WTC11 (cell line): ENCODE data around the gene METTL15.

Experiments used
- ATF1 ChIP-seq: sonication (generic); formaldehyde crosslinking; IDR thresholded peaks from 2 replicates; pipeline ENCODE4 v1.8.1; 2023; ENCODE audit warnings: mild to moderate bottlenecking, moderate library complexity, missing genetic modification reagents
- ETV6 ChIP-seq: sonication (generic); formaldehyde crosslinking; IDR thresholded peaks from 2 replicates; pipeline ENCODE4 v1.8.1; 2022; ENCODE audit warnings: mild to moderate bottlenecking, missing genetic modification reagents
- GTF2I ChIP-seq: fragments of 250-450 bp; sonication (Bioruptor Pico); conservative IDR thresholded peaks from 2 replicates; pipeline ENCODE4 v1.4.0; 2021; ENCODE audit warnings: mild to moderate bottlenecking
- KAT7 ChIP-seq: sonication (generic); formaldehyde crosslinking; IDR thresholded peaks from 2 replicates; pipeline ENCODE4 v1.8.1; 2023; ENCODE audit warnings: missing genetic modification reagents, mild to moderate bottlenecking, borderline replicate concordance
- NFATC4 ChIP-seq: fragments of 250-450 bp; sonication (Bioruptor Pico); IDR thresholded peaks from 2 replicates; pipeline ENCODE4 v1.9.0; 2021; ENCODE audit warnings: mild to moderate bottlenecking
- RELA ChIP-seq: sonication (generic); formaldehyde crosslinking; IDR thresholded peaks from 2 replicates; pipeline ENCODE4 v1.8.1; 2022; ENCODE audit warnings: missing genetic modification reagents, mild to moderate bottlenecking, borderline replicate concordance
- SP1 ChIP-seq: sonication (generic); formaldehyde crosslinking; conservative IDR thresholded peaks from 2 replicates; pipeline ENCODE4 v1.8.1; 2022; ENCODE audit warnings: missing genetic modification reagents
- TEAD4 ChIP-seq: sonication (generic); formaldehyde crosslinking; IDR thresholded peaks from 2 replicates; pipeline ENCODE4 v1.8.0; 2022; ENCODE audit warnings: mild to moderate bottlenecking, missing genetic modification reagents
- TP53 ChIP-seq: sonication (generic); formaldehyde crosslinking; IDR thresholded peaks from 2 replicates; pipeline ENCODE4 v1.8.1; 2023; ENCODE audit warnings: mild to moderate bottlenecking, missing genetic modification reagents
- ZNF121 ChIP-seq: sonication (generic); formaldehyde crosslinking; IDR thresholded peaks from 2 replicates; pipeline ENCODE4 v1.8.0; 2023; ENCODE audit warnings: missing genetic modification reagents
- TF ChIP-seq, protein P1 (sequence below): sonication (generic); formaldehyde crosslinking; conservative IDR thresholded peaks from 2 replicates; pipeline ENCODE4 v1.8.1; 2022; ENCODE audit warnings: mild to moderate bottlenecking, missing genetic modification reagents
- TF ChIP-seq, protein P2 (sequence below): fragments of 200-600 bp; IDR thresholded peaks from 2 replicates; pipeline ENCODE4 v1.8.0; 2022; ENCODE audit warnings: antibody characterized with exemption
- TF ChIP-seq, protein P3 (sequence below): sonication (generic); formaldehyde crosslinking; IDR thresholded peaks from 2 replicates; pipeline ENCODE4 v1.8.1; 2022; ENCODE audit warnings: mild to moderate bottlenecking, missing genetic modification reagents, moderate library complexity, borderline replicate concordance
- TF ChIP-seq, protein P4 (sequence below): sonication (generic); formaldehyde crosslinking; conservative IDR thresholded peaks from 2 replicates; pipeline ENCODE4 v1.8.1; 2023; ENCODE audit warnings: mild to moderate bottlenecking, low read depth, missing genetic modification reagents, moderate library complexity

GRCh38 chr11:28223994-28224393, 115.8 kb downstream of the METTL15 start:
- TF ChIP-seq, protein P1, sequence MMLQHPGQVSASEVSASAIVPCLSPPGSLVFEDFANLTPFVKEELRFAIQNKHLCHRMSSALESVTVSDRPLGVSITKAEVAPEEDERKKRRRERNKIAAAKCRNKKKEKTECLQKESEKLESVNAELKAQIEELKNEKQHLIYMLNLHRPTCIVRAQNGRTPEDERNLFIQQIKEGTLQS (CRISPR knock-in tag): no peak
- TF ChIP-seq, protein P2, sequence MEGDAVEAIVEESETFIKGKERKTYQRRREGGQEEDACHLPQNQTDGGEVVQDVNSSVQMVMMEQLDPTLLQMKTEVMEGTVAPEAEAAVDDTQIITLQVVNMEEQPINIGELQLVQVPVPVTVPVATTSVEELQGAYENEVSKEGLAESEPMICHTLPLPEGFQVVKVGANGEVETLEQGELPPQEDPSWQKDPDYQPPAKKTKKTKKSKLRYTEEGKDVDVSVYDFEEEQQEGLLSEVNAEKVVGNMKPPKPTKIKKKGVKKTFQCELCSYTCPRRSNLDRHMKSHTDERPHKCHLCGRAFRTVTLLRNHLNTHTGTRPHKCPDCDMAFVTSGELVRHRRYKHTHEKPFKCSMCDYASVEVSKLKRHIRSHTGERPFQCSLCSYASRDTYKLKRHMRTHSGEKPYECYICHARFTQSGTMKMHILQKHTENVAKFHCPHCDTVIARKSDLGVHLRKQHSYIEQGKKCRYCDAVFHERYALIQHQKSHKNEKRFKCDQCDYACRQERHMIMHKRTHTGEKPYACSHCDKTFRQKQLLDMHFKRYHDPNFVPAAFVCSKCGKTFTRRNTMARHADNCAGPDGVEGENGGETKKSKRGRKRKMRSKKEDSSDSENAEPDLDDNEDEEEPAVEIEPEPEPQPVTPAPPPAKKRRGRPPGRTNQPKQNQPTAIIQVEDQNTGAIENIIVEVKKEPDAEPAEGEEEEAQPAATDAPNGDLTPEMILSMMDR: no peak
- TF ChIP-seq NFATC4 (CRISPR knock-in tag) (no peak), KAT7 (CRISPR knock-in tag) (no peak), SP1 (CRISPR knock-in tag) (no peak), ETV6 (no peak), TP53 (CRISPR knock-in tag) (no peak), ZNF121 (no peak), ATF1 (CRISPR knock-in tag) (no peak), RELA (CRISPR knock-in tag) (no peak), GTF2I (CRISPR knock-in tag) (no peak), TEAD4 (CRISPR knock-in tag) (no peak)
- TF ChIP-seq, protein P3, sequence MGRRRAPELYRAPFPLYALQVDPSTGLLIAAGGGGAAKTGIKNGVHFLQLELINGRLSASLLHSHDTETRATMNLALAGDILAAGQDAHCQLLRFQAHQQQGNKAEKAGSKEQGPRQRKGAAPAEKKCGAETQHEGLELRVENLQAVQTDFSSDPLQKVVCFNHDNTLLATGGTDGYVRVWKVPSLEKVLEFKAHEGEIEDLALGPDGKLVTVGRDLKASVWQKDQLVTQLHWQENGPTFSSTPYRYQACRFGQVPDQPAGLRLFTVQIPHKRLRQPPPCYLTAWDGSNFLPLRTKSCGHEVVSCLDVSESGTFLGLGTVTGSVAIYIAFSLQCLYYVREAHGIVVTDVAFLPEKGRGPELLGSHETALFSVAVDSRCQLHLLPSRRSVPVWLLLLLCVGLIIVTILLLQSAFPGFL (CRISPR knock-in tag): no peak
- TF ChIP-seq, protein P4, sequence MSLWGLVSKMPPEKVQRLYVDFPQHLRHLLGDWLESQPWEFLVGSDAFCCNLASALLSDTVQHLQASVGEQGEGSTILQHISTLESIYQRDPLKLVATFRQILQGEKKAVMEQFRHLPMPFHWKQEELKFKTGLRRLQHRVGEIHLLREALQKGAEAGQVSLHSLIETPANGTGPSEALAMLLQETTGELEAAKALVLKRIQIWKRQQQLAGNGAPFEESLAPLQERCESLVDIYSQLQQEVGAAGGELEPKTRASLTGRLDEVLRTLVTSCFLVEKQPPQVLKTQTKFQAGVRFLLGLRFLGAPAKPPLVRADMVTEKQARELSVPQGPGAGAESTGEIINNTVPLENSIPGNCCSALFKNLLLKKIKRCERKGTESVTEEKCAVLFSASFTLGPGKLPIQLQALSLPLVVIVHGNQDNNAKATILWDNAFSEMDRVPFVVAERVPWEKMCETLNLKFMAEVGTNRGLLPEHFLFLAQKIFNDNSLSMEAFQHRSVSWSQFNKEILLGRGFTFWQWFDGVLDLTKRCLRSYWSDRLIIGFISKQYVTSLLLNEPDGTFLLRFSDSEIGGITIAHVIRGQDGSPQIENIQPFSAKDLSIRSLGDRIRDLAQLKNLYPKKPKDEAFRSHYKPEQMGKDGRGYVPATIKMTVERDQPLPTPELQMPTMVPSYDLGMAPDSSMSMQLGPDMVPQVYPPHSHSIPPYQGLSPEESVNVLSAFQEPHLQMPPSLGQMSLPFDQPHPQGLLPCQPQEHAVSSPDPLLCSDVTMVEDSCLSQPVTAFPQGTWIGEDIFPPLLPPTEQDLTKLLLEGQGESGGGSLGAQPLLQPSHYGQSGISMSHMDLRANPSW: no peak
